ENCODE measurements around the gene WFDC5. TPM values are rescaled to one million over a fixed set of nuclear protein-coding genes. Genes with fewer than 3 reads are reported as not detected.
"Not testable (repeated sequence)": the region's sequence is repeated elsewhere in the genome, so short reads cannot be mapped to it uniquely, and the experiment has no call there.

WFDC5 gene
- total RNA-seq: not detected in 2 replicates
- polyA plus RNA-seq (2012): not detected

GRCh38 chr20:45114465-45115385 is at the start of gene WFDC5:
Gene WFDC5 (minus strand): TSS chr20:45115174. CDS start chr20:45115083, 91 bp downstream.
- no peak for DNase-seq (ENCODE audit: low read depth)

GRCh38 chr20:45163083-45163803 is 48.3 kb upstream of the WFDC5 start:
- no peak for DNase-seq (ENCODE audit: low read depth)

- peak; percentile 59 for DNase-seq (ENCODE audit: low read depth)
Observed at GRCh38 chr20:45157962-45158361, 43.0 kb upstream of the WFDC5 start.

GRCh38 chr20:45156713-45157112 is 41.7 kb upstream of the WFDC5 start:
- DNase-seq (ENCODE audit: low read depth): no peak

- DNase-seq (ENCODE audit: low read depth): not testable (repeated sequence)
Observed at GRCh38 chr20:45154794-45155193, 39.8 kb upstream of the WFDC5 start.

- DNase-seq (ENCODE audit: low read depth): no peak
Observed at GRCh38 chr20:45154183-45154582, 39.2 kb upstream of the WFDC5 start.

- no peak for DNase-seq (ENCODE audit: low read depth)
Observed at GRCh38 chr20:45153752-45154151, 38.8 kb upstream of the WFDC5 start.

- DNase-seq (ENCODE audit: low read depth): no peak
Observed at GRCh38 chr20:45153147-45153546, 38.2 kb upstream of the WFDC5 start.

GRCh38 chr20:45152405-45152804 is 37.4 kb upstream of the WFDC5 start:
- no peak for DNase-seq (ENCODE audit: low read depth)

- DNase-seq (ENCODE audit: low read depth): no peak
Observed at GRCh38 chr20:45149062-45149461, 34.1 kb upstream of the WFDC5 start.

GRCh38 chr20:45140836-45141235 is 25.9 kb upstream of the WFDC5 start:
- no peak for DNase-seq (ENCODE audit: low read depth)

GRCh38 chr20:45139733-45140375 is 24.9 kb upstream of the WFDC5 start:
- not testable (repeated sequence) for DNase-seq (ENCODE audit: low read depth)

GRCh38 chr20:45138561-45139300 is 23.8 kb upstream of the WFDC5 start:
- DNase-seq (ENCODE audit: low read depth): peak; percentile 4

GRCh38 chr20:45136911-45137310 is 21.9 kb upstream of the WFDC5 start:
- no peak for DNase-seq (ENCODE audit: low read depth)

- no peak for DNase-seq (ENCODE audit: low read depth)
Observed at GRCh38 chr20:45128099-45128498, 13.1 kb upstream of the WFDC5 start.

GRCh38 chr20:45124365-45124764 is 9.4 kb upstream of the WFDC5 start, which contains the start of gene WFDC12:
Gene WFDC12 (minus strand): TSS chr20:45124465. CDS start chr20:45124447, 18 bp downstream.
- no peak for DNase-seq (ENCODE audit: low read depth)

- no peak for DNase-seq (ENCODE audit: low read depth)
Observed at GRCh38 chr20:45121388-45121787, 6.4 kb upstream of the WFDC5 start.

GRCh38 chr20:45119556-45120266 is 4.7 kb upstream of the WFDC5 start:
- DNase-seq (ENCODE audit: low read depth): no peak

- no peak for DNase-seq (ENCODE audit: low read depth)
Observed at GRCh38 chr20:45118028-45118427, 3.1 kb upstream of the WFDC5 start.

- no peak for DNase-seq (ENCODE audit: low read depth)
Observed at GRCh38 chr20:45117581-45117980, 2.6 kb upstream of the WFDC5 start.

Measured in myocyte (in vitro differentiated cells).